ENCODE data around the gene MMD2. TPM values are rescaled to one million over a fixed set of nuclear protein-coding genes. Genes with fewer than 3 reads are reported as not detected.

Gene MMD2
- polyA plus RNA-seq, 1 donor = 0.24 TPM

GRCh38 chr7:4934419-4935025 lies 24.5 kb downstream of the MMD2 start:
- no peaks in the 10 kb centered on the region for H3K9me3 ChIP-seq (ENCODE audit: control insufficient read depth, low read depth, low read length)
- WGBS (ENCODE audit: insufficient coverage, low lambda C conversion rate) = no CpG with 5 or more reads among the region's 15 CpGs
- H3K27ac ChIP-seq (ENCODE audit: low read length) = no peak overlapping the region
- H3K36me3 ChIP-seq (ENCODE audit: control insufficient read depth, insufficient read depth, low read length) = no peaks in the 10 kb centered on the region
- no peaks in the 10 kb centered on the region for H3K27me3 ChIP-seq (ENCODE audit: control insufficient read depth, insufficient read depth, low read length)
- H3K4me1 ChIP-seq (ENCODE audit: control insufficient read depth, insufficient read depth, low read length) = no peaks in the 10 kb centered on the region
- no peak overlapping the region for H3K4me3 ChIP-seq (ENCODE audit: low read length)
- no peak for DNase-seq

DNA sequence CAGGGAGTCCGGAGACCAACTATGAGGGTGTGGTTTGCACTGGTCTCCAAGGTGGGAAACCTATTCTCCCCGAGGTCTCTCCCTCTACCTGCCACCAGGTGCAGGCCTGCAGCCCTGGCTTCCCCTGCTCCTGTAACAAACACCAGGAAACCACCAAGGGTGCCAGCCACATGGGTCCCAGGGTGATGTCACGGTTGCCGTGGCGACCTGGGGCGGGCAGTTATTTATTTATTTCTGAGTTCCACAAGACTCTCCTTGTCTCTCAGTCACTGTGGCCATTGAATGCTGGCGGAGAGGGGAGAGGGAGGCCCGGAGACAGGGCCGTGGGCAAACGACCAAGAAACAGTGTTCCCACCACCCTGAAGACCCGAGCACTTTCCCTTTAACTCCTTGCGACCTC lies 27.0 kb downstream of the MMD2 start:
- WGBS (ENCODE audit: insufficient coverage, low lambda C conversion rate) = 80% methylated on average over 1 of the region's 12 CpGs
- Histone ChIP-seq H3K4me3 (ENCODE audit: low read length) (no peak overlapping the region), H3K27me3 (ENCODE audit: control insufficient read depth, insufficient read depth, low read length) (no peaks in the 10 kb centered on the region), H3K27ac (ENCODE audit: low read length) (no peak overlapping the region), H3K36me3 (ENCODE audit: control insufficient read depth, insufficient read depth, low read length) (no peaks in the 10 kb centered on the region), H3K4me1 (ENCODE audit: control insufficient read depth, insufficient read depth, low read length) (no peaks in the 10 kb centered on the region), H3K9me3 (ENCODE audit: control insufficient read depth, low read depth, low read length) (no peaks in the 10 kb centered on the region)
- peak; percentile 23 to 26 for DNase-seq

DNA sequence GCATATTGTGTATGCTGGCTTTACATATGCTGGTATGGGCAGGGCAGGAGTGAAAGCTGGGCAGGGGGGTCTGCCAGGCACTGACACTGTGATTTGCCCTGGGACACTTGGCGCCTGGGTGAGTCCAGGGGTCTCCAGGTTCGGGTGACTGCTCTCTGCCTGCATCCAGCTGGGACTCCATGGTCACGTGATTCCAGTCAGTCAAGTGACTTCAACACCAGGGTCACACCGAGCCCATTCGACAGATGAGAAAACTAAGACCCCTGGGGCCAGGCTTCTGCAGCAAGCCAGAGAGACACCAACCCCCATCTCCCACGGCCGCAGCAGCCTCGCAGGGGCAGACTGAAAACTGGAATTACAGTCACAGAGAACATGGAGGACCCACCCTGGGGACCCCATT lies 30.0 kb downstream of the MMD2 start:
- Histone ChIP-seq H3K27ac (ENCODE audit: low read length) (no peak overlapping the region), H3K36me3 (ENCODE audit: control insufficient read depth, insufficient read depth, low read length) (no peaks in the 10 kb centered on the region), H3K4me3 (ENCODE audit: low read length) (no peak overlapping the region), H3K4me1 (ENCODE audit: control insufficient read depth, insufficient read depth, low read length) (no peaks in the 10 kb centered on the region), H3K9me3 (ENCODE audit: control insufficient read depth, low read depth, low read length) (no peaks in the 10 kb centered on the region), H3K27me3 (ENCODE audit: control insufficient read depth, insufficient read depth, low read length) (no peaks in the 10 kb centered on the region)
- DNase-seq = no peak
- no CpG with 5 or more reads among the region's 8 CpGs for WGBS (ENCODE audit: insufficient coverage, low lambda C conversion rate)

- Histone ChIP-seq H3K4me3 (ENCODE audit: low read length) (no peak overlapping the region), H3K27ac (ENCODE audit: low read length) (no peak overlapping the region), H3K27me3 (ENCODE audit: control insufficient read depth, insufficient read depth, low read length) (no peaks in the 10 kb centered on the region), H3K9me3 (ENCODE audit: control insufficient read depth, low read depth, low read length) (no peaks in the 10 kb centered on the region), H3K4me1 (ENCODE audit: control insufficient read depth, insufficient read depth, low read length) (no peaks in the 10 kb centered on the region), H3K36me3 (ENCODE audit: control insufficient read depth, insufficient read depth, low read length) (no peaks in the 10 kb centered on the region)
- no CpG with 5 or more reads among the region's 2 CpGs for WGBS (ENCODE audit: insufficient coverage, low lambda C conversion rate)
- no peak for DNase-seq
These were observed 30.5 kb downstream of the MMD2 start for GRCh38 chr7:4928445-4928844.

GRCh38 chr7:4919969-4920766 lies 38.8 kb downstream of the MMD2 start:
- H3K27me3 ChIP-seq (ENCODE audit: control insufficient read depth, insufficient read depth, low read length) = no peaks in the 10 kb centered on the region
- 83% methylated on average over 1 of the region's 19 CpGs for WGBS (ENCODE audit: insufficient coverage, low lambda C conversion rate)
- H3K9me3 ChIP-seq (ENCODE audit: control insufficient read depth, low read depth, low read length) = no peaks in the 10 kb centered on the region
- H3K4me3 ChIP-seq (ENCODE audit: low read length) = no peak overlapping the region
- H3K27ac ChIP-seq (ENCODE audit: low read length) = no peak overlapping the region
- H3K4me1 ChIP-seq (ENCODE audit: control insufficient read depth, insufficient read depth, low read length) = no peaks in the 10 kb centered on the region
- H3K36me3 ChIP-seq (ENCODE audit: control insufficient read depth, insufficient read depth, low read length) = no peaks in the 10 kb centered on the region
- DNase-seq = no peak

- H3K36me3 ChIP-seq (ENCODE audit: control insufficient read depth, insufficient read depth, low read length) = no peaks in the 10 kb centered on the region
- no peaks in the 10 kb centered on the region for H3K27me3 ChIP-seq (ENCODE audit: control insufficient read depth, insufficient read depth, low read length)
- no peaks in the 10 kb centered on the region for H3K9me3 ChIP-seq (ENCODE audit: control insufficient read depth, low read depth, low read length)
- WGBS (ENCODE audit: insufficient coverage, low lambda C conversion rate) = no CpG with 5 or more reads among the region's 8 CpGs
- no peak for DNase-seq
- no peak overlapping the region for H3K4me3 ChIP-seq (ENCODE audit: low read length)
- no peak overlapping the region for H3K27ac ChIP-seq (ENCODE audit: low read length)
- no peaks in the 10 kb centered on the region for H3K4me1 ChIP-seq (ENCODE audit: control insufficient read depth, insufficient read depth, low read length)
These were observed 42.9 kb downstream of the MMD2 start for GRCh38 chr7:4916113-4916512.

DNA sequence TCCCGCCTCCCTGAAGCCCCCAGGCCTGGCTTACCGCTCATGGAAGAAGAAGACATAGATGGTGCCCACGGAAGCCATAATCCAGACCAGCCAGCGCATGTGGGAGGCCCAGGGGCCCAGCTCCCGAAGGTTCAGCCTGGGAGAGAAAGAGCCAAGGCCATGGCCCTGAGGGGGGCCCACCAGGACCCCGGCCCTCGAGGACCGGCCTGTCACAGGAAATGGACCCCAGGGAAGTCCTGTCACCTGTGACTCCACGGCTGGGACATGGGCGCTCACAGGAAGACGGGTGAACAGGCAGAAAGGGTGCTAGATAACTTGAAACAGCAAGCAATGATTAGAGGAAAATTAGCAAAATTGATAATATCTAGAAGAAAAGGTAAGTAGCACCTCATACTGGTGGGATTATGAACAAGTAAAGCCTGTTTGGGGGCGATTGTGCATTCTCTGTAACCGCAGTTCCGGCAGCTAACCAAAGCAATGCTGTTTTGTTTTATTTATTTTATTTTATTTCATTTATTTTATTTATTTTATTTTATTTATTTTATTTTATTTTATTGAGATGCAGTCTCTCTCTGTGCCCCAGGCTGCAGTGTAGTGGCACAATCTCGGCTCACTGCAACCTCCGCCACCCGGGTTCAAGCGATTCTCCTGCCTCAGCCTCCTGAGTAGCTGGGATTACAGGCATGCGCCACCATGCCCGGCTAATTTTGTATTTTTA lies 47.7 kb downstream of the MMD2 start:
- no peaks in the 10 kb centered on the region for H3K36me3 ChIP-seq (ENCODE audit: control insufficient read depth, insufficient read depth, low read length)
- DNase-seq = no peak
- H3K4me1 ChIP-seq (ENCODE audit: control insufficient read depth, insufficient read depth, low read length) = no peaks in the 10 kb centered on the region
- no peaks in the 10 kb centered on the region for H3K9me3 ChIP-seq (ENCODE audit: control insufficient read depth, low read depth, low read length)
- H3K27ac ChIP-seq (ENCODE audit: low read length) = no peak overlapping the region
- 83% methylated on average over 1 of the region's 20 CpGs for WGBS (ENCODE audit: insufficient coverage, low lambda C conversion rate)
- no peak overlapping the region for H3K4me3 ChIP-seq (ENCODE audit: low read length)
- no peaks in the 10 kb centered on the region for H3K27me3 ChIP-seq (ENCODE audit: control insufficient read depth, insufficient read depth, low read length)

- DNase-seq = no peak
- H3K9me3 ChIP-seq (ENCODE audit: control insufficient read depth, low read depth, low read length) = no peaks in the 10 kb centered on the region
- no peak overlapping the region for H3K4me3 ChIP-seq (ENCODE audit: low read length)
- no CpG with 5 or more reads among the region's 1 CpG for WGBS (ENCODE audit: insufficient coverage, low lambda C conversion rate)
- H3K27ac ChIP-seq (ENCODE audit: low read length) = no peak overlapping the region
- no peaks in the 10 kb centered on the region for H3K36me3 ChIP-seq (ENCODE audit: control insufficient read depth, insufficient read depth, low read length)
- no peaks in the 10 kb centered on the region for H3K4me1 ChIP-seq (ENCODE audit: control insufficient read depth, insufficient read depth, low read length)
- H3K27me3 ChIP-seq (ENCODE audit: control insufficient read depth, insufficient read depth, low read length) = no peaks in the 10 kb centered on the region
These were observed 52.3 kb downstream of the MMD2 start for GRCh38 chr7:4906682-4907081.

GRCh38 chr7:4905171-4905570 lies 53.8 kb downstream of the MMD2 start:
- no peaks in the 10 kb centered on the region for H3K4me1 ChIP-seq (ENCODE audit: control insufficient read depth, insufficient read depth, low read length)
- no peak for DNase-seq
- no peak overlapping the region for H3K27ac ChIP-seq (ENCODE audit: low read length)
- WGBS (ENCODE audit: insufficient coverage, low lambda C conversion rate) = no CpG with 5 or more reads among the region's 1 CpG
- no peaks in the 10 kb centered on the region for H3K9me3 ChIP-seq (ENCODE audit: control insufficient read depth, low read depth, low read length)
- H3K27me3 ChIP-seq (ENCODE audit: control insufficient read depth, insufficient read depth, low read length) = no peaks in the 10 kb centered on the region
- no peak overlapping the region for H3K4me3 ChIP-seq (ENCODE audit: low read length)
- H3K36me3 ChIP-seq (ENCODE audit: control insufficient read depth, insufficient read depth, low read length) = no peaks in the 10 kb centered on the region

GRCh38 chr7:4904346-4904745 lies 54.6 kb downstream of the MMD2 start:
- H3K27ac ChIP-seq (ENCODE audit: low read length) = no peak overlapping the region
- H3K36me3 ChIP-seq (ENCODE audit: control insufficient read depth, insufficient read depth, low read length) = no peaks in the 10 kb centered on the region
- no peaks in the 10 kb centered on the region for H3K9me3 ChIP-seq (ENCODE audit: control insufficient read depth, low read depth, low read length)
- H3K27me3 ChIP-seq (ENCODE audit: control insufficient read depth, insufficient read depth, low read length) = no peaks in the 10 kb centered on the region
- no peak for DNase-seq
- H3K4me1 ChIP-seq (ENCODE audit: control insufficient read depth, insufficient read depth, low read length) = no peaks in the 10 kb centered on the region
- no peak overlapping the region for H3K4me3 ChIP-seq (ENCODE audit: low read length)

Measured in large intestine (tissue), 3 donors.